HL-60 (cell line): Measurements from ENCODE around the gene BHLHE23.

Experiments
- DNase-seq, 2 experiments: peaks; one replicate each; pipeline ENCODE4 v3.0.0-alpha.2; 2010 to 2020; ENCODE audit warnings: low read depth in 1 of 2, low spot score in 1 of 2
- H3K27ac ChIP-seq: fragments of 250-450 bp; sonication (Bioruptor Pico); replicated peaks from 2 replicates; pipeline ENCODE4 v1.5.1; 2020; ENCODE audit warnings: mild to moderate bottlenecking, moderate library complexity
- H3K27me3 ChIP-seq: fragments of 250-450 bp; sonication (Bioruptor Pico); 2 replicates; pipeline ENCODE4 v1.5.1; 2021; ENCODE audit warnings: mild to moderate bottlenecking, moderate library complexity; ENCODE audit not compliant: insufficient read depth, poor library complexity, severe bottlenecking
- H3K4me3 ChIP-seq: replicated peaks from 2 replicates; pipeline ENCODE4 v1.5.1; 2011; ENCODE audit warnings: mild to moderate bottlenecking, control low read depth, low read length; ENCODE audit not compliant: insufficient read depth
- GABPA ChIP-seq: IDR thresholded peaks from 2 replicates; pipeline ENCODE4 v1.6.1; 2012; ENCODE audit warnings: low read depth
- POLR2AphosphoS5 ChIP-seq: IDR thresholded peaks from 2 replicates; pipeline ENCODE4 v1.6.1; 2012; ENCODE audit warnings: low read depth
- SPI1 ChIP-seq: IDR thresholded peaks from 2 replicates; pipeline ENCODE4 v1.6.1; 2012; ENCODE audit warnings: low read depth, mild to moderate bottlenecking, borderline replicate concordance
- TF ChIP-seq, protein P1 (sequence below): IDR thresholded peaks from 2 replicates; pipeline ENCODE4 v1.6.1; 2012; ENCODE audit warnings: low read depth; ENCODE audit not compliant: insufficient replicate concordance
- TF ChIP-seq, protein P2 (sequence below): IDR thresholded peaks from one replicate; pipeline ENCODE4 v1.5.1; 2011; ENCODE audit warnings: low read length, control low read depth, inconsistent platforms; ENCODE audit not compliant: insufficient read depth

The BHLHE23 gene

DNA sequence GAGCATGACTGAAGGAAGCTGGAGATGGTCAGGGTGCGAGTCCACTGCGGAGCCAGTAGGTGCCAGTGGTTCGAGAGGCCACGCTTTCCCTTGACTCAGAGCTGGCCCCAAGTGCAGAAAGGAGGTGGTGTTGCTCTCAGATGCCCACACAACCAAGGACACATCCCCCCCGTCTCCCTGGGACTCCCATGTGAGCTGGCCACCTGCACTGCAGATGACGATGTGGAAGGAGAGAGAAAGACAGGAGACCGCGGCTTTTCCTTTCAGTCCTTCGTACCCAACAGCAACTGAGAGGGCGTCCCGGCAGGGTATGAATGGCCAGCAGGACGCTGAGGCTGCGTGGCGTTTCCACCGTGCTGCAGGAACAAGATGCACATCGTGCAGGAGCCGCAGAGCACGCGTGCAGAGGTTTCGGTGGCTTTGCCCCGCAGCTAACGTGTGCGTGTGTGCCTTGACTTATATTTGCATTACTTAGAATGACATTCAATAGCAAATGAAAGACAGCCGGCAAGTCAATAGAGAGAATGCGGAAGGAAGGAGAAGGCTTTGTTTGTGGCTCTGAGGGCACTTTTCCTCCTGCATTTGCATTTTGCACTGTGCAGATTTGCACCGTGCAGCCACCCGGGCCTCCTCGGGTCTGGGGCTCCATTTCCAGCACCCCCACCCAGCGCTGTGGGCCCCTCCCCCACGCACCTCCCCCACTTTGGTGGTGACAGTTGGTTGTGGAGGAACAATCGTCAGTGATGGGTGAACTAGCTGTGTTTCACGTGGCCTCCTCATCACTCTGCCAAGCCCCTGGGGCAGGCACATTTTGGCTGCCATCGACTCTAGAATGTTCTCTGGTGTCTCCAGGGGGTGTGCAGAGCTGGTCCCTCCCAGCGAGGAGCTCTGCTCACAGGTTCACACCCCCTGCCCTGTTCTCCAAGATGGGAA is 26.4 kb upstream of the BHLHE23 start:
- Histone ChIP-seq H3K27me3 (peaks cover 17% of the 10 kb centered on the region), H3K4me3 (no peak overlapping the region), H3K27ac (no peak overlapping the region)
- TF ChIP-seq, protein P1, sequence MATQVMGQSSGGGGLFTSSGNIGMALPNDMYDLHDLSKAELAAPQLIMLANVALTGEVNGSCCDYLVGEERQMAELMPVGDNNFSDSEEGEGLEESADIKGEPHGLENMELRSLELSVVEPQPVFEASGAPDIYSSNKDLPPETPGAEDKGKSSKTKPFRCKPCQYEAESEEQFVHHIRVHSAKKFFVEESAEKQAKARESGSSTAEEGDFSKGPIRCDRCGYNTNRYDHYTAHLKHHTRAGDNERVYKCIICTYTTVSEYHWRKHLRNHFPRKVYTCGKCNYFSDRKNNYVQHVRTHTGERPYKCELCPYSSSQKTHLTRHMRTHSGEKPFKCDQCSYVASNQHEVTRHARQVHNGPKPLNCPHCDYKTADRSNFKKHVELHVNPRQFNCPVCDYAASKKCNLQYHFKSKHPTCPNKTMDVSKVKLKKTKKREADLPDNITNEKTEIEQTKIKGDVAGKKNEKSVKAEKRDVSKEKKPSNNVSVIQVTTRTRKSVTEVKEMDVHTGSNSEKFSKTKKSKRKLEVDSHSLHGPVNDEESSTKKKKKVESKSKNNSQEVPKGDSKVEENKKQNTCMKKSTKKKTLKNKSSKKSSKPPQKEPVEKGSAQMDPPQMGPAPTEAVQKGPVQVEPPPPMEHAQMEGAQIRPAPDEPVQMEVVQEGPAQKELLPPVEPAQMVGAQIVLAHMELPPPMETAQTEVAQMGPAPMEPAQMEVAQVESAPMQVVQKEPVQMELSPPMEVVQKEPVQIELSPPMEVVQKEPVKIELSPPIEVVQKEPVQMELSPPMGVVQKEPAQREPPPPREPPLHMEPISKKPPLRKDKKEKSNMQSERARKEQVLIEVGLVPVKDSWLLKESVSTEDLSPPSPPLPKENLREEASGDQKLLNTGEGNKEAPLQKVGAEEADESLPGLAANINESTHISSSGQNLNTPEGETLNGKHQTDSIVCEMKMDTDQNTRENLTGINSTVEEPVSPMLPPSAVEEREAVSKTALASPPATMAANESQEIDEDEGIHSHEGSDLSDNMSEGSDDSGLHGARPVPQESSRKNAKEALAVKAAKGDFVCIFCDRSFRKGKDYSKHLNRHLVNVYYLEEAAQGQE, result no peak
- TF ChIP-seq, protein P2, sequence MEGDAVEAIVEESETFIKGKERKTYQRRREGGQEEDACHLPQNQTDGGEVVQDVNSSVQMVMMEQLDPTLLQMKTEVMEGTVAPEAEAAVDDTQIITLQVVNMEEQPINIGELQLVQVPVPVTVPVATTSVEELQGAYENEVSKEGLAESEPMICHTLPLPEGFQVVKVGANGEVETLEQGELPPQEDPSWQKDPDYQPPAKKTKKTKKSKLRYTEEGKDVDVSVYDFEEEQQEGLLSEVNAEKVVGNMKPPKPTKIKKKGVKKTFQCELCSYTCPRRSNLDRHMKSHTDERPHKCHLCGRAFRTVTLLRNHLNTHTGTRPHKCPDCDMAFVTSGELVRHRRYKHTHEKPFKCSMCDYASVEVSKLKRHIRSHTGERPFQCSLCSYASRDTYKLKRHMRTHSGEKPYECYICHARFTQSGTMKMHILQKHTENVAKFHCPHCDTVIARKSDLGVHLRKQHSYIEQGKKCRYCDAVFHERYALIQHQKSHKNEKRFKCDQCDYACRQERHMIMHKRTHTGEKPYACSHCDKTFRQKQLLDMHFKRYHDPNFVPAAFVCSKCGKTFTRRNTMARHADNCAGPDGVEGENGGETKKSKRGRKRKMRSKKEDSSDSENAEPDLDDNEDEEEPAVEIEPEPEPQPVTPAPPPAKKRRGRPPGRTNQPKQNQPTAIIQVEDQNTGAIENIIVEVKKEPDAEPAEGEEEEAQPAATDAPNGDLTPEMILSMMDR, result no peak
- no peak for DNase-seq

DNA sequence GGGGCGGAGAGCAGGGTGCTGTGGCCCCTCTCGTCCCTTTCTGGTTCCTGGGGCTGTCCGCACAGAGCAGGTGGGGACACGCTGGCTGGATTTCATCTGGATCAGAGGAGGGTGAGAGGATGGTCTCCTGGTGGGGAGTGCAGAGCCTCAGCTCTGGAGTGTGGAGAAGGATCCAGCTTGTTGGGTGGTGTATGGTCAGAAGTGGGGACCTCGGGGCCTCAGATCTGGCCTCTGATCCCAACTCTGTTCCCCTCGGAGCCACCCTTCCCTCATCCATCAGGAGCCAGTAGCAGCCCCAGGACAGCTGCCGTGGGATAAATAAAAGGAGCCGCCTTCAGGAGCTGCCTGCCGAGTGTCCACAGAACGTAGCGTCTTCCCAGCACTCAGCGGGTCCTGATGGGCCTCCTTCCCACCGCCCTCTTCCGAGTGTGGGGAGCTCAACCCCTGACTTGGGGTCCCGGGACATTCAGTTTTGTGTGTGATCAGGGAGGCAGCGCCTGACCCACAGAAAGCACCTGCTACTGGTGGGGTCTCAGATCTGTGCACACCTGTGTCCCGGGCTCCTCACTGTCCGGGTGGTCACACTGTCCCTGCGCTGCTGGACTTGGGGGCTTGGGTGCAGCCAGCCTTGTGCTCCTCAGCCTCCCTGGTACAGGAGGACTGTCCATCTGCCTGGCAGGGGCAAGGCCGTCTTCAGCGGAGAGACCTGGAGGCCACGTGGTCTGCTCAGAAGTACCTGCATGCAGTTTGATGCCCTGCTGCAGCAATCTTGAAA is 25.4 kb upstream of the BHLHE23 start:
- H3K27me3 ChIP-seq, result peaks cover 22% of the 10 kb centered on the region
- TF ChIP-seq SPI1 (no peak), GABPA (no peak), POLR2AphosphoS5 (no peak)
- TF ChIP-seq, protein P2, result no peak
- TF ChIP-seq, protein P1, result no peak
- H3K4me3 ChIP-seq, result no peak overlapping the region
- H3K27ac ChIP-seq, result no peak overlapping the region
- DNase-seq, result no peak

DNA sequence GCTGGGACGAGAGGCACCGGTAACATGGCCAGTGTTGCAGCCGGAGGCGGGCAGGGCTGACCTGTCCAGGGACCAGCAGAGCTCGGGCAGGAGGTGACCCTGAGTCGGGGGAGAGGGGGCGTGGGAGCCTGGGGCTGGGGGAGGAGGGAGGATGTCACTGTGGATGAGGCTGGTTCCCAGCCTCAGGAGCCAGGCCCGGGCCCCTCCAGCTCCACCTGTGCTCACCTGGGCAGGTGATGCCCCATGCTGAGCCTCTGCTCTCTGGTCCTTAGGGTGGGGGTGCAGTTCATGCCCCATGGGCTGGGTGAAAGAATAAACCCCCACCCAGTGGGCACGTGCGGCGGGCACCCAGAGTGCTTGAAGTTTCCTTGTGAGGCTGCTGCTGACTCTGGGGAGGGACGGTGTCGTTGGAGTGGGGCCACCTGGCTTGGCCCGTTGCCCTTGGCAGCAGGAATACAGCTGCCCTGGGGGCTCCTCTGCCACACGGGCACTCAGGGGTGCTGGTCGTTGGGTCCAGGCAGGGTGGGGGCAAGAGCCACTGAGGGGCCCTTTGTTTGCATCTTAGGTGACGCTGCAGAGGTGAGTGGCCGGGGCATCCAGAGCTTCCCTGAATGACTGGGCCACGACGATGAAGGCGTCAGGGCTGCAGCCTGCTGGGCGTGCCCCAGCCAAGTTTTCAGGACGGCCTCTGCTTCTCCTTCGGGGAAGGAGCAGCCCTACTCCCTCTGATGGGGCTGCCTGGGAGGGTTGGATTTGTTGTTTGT is 24.7 kb upstream of the BHLHE23 start:
- TF ChIP-seq POLR2AphosphoS5 (no peak), GABPA (no peak), SPI1 (no peak)
- TF ChIP-seq, protein P1, result no peak
- DNase-seq, result no peak
- H3K27ac ChIP-seq, result no peak overlapping the region
- no peak overlapping the region for H3K4me3 ChIP-seq
- H3K27me3 ChIP-seq, result peaks cover 22% of the 10 kb centered on the region
